ELF-1 (cell line): Measurements from ENCODE around the gene RPS4Y2.

Experiments
- DNase-seq: peaks from one replicate; pipeline ENCODE4 v3.0.0-alpha.2; 2016; ENCODE audit warnings: low read depth, low spot score

RPS4Y2 gene

GRCh38 chrY:20755808-20756207, at the start of gene RPS4Y2:
Gene RPS4Y2, plus strand, starts transcription at chrY:20756108. Its CDS starts 56 bp downstream, at chrY:20756164.
- DNase-seq = no peak

- DNase-seq = no peak
Measured at GRCh38 chrY:20714391-20714790, 41.5 kb upstream of the RPS4Y2 start.

GRCh38 chrY:20726184-20726907, 29.6 kb upstream of the RPS4Y2 start:
- no peak for DNase-seq

- DNase-seq = no peak
Measured at GRCh38 chrY:20735200-20735599, 20.7 kb upstream of the RPS4Y2 start.

- DNase-seq = no peak
Measured at GRCh38 chrY:20739806-20740205, 16.1 kb upstream of the RPS4Y2 start.

DNA sequence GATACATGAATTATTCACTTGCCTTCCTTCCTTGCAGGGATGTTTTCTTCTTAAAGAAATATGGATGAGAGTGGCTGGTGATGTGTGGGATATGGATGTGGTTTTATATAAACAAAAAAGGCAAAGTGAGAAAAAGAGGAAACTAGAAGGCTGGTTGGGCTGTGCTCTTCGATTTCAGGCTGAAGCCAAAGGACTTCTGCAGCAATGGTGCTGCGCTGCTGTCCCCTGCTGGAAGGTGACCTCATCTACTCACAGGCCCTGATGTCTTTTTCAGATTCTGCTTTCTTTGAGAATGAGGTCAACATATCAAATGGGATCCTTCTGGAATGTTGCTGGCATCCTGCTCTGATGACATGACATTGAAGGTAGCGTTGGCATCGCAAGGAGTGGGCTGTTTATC, 15.3 kb upstream of the RPS4Y2 start:
- no peak for DNase-seq

DNA sequence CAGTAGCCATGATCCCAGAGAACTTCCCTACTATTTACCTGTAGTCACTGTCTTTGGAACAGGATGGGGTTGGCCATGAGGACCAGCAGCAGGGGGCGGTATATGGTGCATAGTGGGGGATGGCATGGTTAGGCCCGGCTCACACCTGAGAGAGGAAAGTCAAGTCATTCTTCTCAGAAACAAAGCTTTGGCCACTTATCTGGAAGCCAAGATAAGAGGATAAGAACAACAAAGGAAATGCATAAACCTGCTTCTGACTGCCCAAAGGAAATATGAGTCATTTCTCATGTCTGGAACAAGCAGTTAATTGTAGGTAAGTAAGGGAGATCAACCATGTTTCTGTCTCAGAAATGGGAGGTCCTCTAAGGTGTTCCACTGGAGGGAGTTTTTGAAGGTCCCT, 10.8 kb upstream of the RPS4Y2 start:
- no peak for DNase-seq

- no peak for DNase-seq
Measured at GRCh38 chrY:20746919-20747318, 9.0 kb upstream of the RPS4Y2 start.

DNA sequence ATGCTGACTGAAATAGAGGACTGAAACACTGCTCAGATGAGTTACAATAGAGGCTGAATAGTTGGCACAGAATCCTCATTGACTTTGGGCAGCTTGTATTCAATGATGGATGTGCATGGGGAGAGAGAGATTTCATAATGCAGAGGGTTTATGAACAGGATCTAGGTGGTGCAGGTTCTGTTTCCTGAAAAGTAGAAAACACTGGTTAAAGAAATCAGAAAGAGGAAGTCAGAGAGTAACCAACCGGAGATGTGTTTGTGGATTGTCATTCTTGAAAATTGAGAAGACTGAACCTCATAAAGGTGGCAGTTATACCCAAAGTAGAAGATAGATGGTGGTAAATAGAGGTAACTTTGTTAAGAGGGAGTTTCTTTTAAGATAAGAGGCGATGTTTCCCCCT, 8.0 kb downstream of the RPS4Y2 start:
- no peak for DNase-seq

GRCh38 chrY:20765117-20765516, 9.2 kb downstream of the RPS4Y2 start:
- no peak for DNase-seq

- DNase-seq = no peak
Measured at GRCh38 chrY:20770755-20771154, 14.8 kb downstream of the RPS4Y2 start.

GRCh38 chrY:20776104-20776503, 20.2 kb downstream of the RPS4Y2 start:
- DNase-seq = no peak

GRCh38 chrY:20780104-20780654, 24.3 kb downstream of the RPS4Y2 start:
- no peak for DNase-seq

DNA sequence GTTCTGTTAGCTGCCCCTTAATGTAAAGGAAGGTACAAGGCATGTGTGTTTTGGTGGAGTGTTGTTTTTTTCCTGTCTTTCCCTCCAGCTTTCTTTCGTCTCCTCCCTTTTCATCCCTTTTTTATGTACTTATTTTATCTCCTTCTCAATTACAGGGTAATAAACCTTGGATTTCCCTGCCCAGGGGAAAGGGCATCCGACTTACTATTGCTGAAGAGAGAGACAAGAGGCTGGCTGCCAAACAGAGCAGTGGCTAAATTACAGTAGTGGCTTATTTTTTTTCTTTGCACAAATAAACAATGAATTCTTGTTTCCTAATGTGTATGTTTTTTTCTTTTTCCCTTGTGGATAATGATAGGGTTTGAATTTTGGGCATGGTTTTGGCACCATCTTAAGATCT, 24.9 kb downstream of the RPS4Y2 start:
- DNase-seq = no peak

DNA sequence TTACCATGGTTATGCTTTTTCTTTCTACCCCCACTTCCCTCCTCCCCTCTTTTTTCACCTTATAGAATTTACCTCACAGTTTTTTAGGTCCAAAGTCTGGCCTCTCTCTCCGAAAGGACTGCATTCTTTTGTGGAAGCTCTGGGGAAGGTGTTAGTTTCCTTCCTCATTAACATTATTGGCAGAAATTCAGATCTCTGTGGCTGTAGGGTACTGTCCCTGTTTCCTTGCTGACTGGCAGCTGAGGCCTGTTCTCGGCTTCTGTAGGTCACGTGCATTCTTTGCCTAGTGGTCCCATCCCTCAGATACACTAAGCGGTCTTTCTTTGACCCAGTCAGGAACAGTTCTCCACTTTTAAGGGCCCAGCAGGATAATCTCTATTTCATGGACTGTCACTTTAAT, 25.5 kb downstream of the RPS4Y2 start:
- no peak for DNase-seq

DNA sequence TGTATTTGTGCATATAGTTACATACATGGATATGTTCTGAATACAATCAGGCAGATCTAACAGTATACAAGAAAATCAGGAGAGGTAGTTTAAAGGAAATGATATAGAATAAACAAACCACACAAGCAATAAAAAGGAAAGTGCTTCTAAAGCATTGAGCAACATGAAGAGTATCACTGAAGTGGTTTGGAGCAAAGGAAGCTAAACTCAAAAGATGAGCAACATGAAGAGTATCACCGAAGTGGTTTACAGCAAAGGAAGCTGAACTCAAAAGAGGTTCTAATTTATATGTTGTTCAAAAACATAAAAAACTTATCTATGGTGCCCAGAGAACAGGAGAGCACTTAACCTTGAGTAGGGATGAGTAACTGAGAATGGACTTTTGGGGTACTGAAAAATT, 29.1 kb downstream of the RPS4Y2 start:
- DNase-seq = no peak

DNA sequence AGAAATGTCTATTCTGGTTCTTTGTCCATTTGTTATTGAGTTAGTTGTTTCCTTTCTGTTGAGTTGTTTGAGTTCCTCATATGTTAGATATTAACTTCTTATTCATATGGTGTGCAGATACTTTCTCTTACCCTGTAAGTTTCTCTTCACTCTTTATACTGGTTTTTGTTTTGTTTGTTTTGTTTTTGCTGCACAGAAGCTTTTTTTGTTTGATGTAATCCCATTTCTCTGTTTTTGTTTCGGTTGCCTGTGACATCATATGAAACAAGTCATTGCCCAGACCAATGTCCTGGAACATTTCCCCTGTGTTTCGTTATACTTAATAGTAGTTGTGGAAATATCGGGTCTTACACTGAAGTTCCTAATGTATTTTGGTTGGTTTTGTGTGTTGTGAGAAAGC, 31.2 kb downstream of the RPS4Y2 start:
- no peak for DNase-seq

DNA sequence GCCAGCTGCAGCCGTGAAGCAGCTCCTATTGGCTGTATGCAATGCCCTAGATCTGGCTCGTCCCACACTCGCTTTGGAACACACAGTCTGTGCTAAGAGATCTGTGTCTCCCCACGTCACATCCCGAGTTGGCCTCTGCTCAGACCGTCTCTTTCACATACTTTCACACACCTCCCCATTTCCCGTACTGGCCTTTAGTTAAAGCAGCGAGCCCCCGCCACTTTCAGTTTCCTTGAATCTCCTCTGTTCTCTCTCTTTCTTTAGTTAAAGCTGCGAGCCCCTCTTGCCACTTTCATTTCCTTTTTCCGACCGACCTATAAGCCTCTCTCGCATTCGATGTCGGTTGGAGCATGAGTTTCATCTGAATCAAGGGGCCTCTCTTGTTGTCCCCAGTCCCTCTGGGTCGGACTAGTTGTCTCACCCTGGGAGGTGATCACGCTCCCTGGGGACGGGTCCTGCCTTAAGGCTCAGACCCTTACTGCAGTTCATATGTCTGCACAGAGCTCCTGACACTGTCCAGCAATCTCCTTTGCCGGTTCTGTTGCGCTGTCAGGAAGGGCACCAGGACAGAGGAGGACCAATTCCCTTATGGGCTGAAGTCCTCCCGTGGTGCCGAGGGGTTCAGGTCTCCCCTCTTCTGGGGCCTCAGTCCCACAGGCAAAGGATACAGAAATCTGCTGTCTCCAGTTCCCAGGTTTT, 42.6 kb downstream of the RPS4Y2 start:
- DNase-seq = no peak

DNA sequence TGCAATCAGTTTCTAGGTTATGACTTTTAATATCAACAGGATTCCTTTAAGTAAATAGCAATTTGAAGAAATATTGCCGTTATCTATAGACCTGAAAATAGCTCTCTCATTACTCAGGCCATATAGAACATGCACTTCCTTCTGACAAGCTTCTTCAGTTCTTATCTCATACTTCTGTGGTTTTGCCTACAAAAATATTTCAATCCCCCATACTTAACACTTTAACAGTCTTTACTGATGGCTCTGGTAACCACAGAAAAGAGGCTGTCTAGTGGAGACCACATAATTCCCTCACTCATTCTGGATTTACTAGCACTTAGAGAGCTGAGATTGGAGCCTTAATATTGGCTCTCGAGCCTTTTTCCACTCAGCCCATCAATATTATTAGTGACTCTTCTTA, 46.8 kb downstream of the RPS4Y2 start:
- no peak for DNase-seq

DNA sequence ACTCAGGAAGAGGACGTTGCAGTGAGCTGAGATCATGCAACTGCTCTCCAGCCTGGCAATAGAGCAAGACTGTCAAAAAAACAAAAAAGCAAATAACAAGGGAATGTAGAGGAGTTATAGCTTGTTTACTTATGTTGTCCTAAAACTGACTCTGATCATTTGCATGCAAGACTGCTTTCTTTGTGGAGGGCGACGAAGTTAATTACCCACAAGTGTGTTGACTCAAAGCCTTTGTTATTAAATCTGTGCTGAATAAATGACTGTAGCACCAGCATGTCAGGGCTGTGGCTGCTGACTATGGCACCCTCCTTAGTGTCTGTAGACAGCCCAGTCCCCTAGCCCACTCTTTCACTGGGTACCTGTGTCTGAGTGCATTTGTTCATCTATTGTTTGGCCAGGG, 50.3 kb downstream of the RPS4Y2 start:
- no peak for DNase-seq

DNA sequence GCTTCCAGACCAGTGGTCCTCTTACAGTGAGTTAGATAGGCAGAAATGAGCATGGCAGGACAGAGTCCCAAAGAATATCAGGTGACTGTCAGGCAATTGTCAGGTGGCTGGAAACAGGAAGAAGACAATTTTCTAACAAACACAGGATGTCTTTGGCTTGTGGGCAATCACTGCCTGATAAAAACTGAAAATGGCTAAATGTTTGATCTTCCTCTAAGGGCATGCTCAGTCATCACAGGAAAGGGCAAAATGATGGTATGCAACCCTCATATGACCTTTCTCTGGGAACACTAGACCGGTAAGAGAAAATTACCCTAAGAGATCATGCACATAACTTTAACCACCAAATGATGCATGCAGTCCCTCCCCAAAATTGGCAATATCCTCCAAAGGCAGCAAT, 57.6 kb downstream of the RPS4Y2 start:
- DNase-seq = no peak

DNA sequence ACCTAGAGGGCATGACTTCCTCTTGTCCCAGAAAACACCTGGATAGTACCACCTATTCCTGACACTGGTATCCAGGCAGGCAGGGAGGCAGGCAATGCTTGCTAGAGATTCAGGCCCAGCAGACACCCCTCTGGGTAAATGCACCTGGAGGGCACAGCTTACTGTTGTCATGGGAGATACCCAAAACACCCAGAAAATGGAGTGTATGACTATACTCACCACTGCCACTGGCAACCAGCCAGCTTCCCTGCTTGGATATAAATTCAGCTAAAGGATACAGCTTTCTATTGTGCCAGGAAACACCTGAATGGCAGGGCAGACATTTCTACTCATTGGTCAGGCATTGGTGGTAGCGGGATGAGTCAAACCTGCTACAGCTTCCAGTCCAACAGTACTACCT, 58.9 kb downstream of the RPS4Y2 start:
- no peak for DNase-seq

DNA sequence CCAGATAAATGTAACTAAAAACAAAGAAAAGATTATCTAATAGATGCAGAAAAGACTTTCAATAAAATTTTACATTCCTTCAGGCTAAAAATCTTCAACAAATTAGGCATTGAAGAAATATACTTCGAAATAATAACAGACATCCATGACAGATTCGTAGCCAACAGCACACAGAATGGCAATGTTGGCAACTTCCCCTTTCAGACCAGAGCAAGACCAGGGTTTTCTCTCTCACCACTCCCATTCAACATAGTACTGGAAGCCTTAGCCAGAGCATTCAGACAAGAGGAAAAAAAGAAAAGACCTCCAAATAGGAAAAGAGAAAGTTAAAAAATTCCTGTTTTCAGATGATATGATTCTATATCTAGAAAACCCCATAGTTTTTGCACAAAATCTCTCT, 61.2 kb downstream of the RPS4Y2 start:
- DNase-seq = no peak
